Skin of body (tissue), 2 donors: Measurements from ENCODE around the gene CHTF18. TPM values are rescaled to one million over a fixed set of nuclear protein-coding genes. Genes with fewer than 3 reads are reported as not detected.

Experiments used
- DNase-seq: peaks from one replicate; lab custom pipeline; 2025; lab: John Stamatoyannopoulos, UW
- total RNA-seq: library from RNA; depleted of rRNA; stranded (reverse); fragments of >200 nt; gene quantifications from one replicate; pipeline ENCODE4 v1.2.3, GENCODE V29; 2014

Gene CHTF18
- total RNA-seq, 1 donor from 2014 or later = 10.1 TPM

GRCh38 chr16:760065-760464, 28.4 kb upstream of the CHTF18 start:
- DNase-seq = no peak

DNA sequence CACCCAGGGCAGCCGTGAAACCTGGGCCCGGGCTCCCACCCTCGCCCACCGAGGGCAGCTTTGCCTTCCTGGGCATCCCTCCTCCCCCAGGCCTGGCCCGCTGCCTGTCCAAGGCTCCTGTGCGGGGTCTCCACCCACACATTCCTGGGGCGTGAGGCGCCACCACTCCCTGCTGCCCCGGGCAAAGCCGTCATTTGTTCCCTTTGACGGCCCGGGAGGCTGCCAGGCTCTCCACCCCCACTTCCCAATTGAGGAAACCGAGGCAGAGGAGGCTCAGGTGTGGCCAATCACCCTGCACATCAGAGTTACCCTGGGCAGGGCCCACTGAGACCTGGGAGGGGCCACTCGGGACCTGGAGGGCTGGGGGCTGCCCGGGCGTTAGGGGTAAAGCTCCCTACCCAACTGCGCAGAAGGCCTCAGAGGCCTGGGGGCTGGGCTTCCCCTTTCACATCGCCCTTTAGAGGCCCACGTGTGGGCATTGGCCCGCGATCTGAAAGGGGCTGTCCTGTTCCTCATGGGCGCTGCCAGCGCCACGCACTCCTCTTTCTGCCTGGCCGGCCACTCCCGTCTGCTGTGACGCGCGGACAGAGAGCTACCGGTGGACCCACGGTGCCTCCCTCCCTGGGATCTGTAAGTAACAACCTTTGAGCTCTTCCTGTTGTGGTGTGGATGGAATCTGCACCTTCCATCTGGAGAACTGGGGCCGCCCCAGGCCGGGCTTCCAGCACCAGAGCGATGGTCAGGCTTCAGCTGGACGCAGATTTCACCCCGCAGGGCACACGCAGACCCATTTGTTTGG, 27.7 kb upstream of the CHTF18 start, which contains the start of gene MSLN:
TSS of gene MSLN (plus strand) at position 190 of the 799 bp plus-strand sequence. CDS start 1,947 bp downstream, outside the sequence.
- no peak for DNase-seq

- DNase-seq = no peak
These were observed 26.6 kb upstream of the CHTF18 start for GRCh38 chr16:761625-762513.

- DNase-seq = no peak
These were observed 25.7 kb upstream of the CHTF18 start for GRCh38 chr16:762595-763268.

- no peak for DNase-seq
These were observed 24.8 kb upstream of the CHTF18 start for GRCh38 chr16:763369-764183.

GRCh38 chr16:764184-764750, 24.2 kb upstream of the CHTF18 start:
- DNase-seq = no peak

DNA sequence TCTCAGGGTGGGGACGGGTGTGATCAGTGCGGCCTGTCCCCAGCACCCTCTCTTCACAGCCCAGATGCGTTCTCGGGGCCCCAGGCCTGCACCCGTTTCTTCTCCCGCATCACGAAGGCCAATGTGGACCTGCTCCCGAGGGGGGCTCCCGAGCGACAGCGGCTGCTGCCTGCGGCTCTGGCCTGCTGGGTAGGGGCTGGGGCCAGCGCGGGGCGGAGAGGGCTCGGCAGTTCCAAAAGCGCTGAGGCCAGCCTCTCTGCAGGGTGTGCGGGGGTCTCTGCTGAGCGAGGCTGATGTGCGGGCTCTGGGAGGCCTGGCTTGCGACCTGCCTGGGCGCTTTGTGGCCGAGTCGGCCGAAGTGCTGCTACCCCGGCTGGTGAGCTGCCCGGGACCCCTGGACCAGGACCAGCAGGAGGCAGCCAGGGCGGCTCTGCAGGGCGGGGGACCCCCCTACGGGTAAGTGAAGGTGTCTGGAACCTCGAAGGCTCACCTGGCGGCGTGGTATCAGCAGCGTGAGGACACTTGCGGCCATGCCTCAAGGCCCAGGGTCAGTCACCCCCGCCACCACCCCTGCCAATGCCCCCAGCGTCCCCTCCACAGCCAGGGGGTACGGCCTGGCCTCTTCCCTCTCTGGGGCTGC, 23.5 kb upstream of the CHTF18 start:
- no peak for DNase-seq

GRCh38 chr16:765488-765865, 22.9 kb upstream of the CHTF18 start:
- no peak for DNase-seq

DNA sequence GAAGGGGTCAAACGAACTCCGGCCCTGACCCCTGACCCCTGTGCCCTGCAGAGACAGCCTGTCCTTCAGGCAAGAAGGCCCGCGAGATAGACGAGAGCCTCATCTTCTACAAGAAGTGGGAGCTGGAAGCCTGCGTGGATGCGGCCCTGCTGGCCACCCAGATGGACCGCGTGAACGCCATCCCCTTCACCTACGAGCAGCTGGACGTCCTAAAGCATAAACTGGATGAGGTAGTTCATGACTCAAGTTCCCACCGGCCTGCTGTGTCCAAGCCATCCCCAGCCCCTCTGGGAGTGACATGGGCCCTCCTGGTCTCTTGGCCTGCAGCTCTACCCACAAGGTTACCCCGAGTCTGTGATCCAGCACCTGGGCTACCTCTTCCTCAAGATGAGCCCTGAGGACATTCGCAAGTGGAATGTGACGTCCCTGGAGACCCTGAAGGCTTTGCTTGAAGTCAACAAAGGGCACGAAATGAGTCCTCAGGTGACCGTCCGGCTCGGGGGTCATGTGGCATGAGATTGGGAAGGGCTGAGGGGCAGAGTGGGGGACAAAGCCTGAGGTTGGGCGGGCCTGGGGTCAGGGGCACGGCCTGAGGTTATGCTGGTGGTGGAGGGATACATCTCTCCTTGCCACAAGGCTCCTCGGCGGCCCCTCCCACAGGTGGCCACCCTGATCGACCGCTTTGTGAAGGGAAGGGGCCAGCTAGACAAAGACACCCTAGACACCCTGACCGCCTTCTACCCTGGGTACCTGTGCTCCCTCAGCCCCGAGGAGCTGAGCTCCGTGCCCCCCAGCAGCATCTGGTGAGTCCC, 22.2 kb upstream of the CHTF18 start:
- DNase-seq = no peak

DNA sequence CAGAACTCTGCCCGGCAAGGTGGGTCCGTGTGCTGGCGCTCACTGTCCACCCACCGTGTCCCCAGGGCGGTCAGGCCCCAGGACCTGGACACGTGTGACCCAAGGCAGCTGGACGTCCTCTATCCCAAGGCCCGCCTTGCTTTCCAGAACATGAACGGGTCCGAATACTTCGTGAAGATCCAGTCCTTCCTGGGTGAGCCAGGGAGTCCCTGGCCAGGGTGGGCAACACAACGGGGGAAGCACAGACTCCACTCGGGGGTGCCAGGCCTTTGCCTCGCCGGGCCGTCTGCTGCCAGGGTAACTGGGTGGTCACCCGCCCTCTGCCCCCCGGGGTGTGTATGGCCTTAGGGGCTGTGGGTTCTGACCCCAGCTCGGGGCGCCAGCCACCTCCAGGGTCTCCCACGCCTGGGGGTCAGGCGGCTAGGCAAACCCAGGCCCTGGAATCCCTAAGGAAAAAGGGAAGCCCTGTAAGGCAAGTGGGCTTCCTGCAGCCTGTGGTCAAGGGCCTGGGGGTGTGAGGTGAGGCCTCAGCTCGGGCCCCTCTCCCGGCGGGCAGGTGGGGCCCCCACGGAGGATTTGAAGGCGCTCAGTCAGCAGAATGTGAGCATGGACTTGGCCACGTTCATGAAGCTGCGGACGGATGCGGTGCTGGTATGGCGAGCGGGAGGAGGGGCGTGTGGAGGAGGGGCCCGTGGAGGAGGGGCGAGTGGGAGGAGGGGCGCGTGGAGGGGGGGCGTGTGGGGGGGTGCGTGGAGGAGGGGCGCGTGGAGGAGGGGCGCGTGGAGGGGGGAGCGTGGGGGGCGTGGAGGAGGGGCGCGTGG, 21.4 kb upstream of the CHTF18 start:
- no peak for DNase-seq

DNA sequence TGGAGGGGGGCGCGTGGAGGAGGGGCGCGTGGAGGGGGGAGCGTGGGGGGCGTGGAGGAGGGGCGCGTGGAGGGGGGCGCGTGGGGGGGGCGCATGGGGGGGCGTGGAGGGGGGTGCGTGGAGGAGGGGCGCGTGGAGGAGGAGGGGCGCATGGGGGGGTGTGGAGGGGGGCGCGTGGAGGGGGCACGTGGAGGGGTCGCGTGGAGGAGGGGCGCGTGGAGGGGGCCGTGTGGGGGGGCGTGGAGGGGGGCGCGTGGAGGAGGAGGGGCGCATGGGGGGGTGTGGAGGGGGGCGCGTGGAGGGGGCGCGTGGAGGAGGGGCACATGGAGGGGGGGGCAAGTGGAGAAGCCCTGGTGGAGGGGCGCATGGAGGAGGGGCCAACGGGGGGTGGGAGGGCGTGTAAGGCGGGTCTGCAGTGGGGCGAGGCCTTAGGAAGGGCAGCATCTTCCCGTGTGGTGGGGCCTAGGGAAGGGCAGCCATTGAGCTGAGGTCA, 20.6 kb upstream of the CHTF18 start:
- no peak for DNase-seq

DNA sequence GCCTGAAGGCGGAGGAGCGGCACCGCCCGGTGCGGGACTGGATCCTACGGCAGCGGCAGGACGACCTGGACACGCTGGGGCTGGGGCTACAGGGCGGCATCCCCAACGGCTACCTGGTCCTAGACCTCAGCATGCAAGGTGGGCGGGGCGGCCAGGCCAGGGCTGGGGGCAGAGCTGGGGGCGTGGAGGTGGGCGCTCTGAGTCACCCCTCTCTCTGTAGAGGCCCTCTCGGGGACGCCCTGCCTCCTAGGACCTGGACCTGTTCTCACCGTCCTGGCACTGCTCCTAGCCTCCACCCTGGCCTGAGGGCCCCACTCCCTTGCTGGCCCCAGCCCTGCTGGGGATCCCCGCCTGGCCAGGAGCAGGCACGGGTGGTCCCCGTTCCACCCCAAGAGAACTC, 20.0 kb upstream of the CHTF18 start:
- DNase-seq = no peak

- DNase-seq = no peak
These were observed 19.1 kb upstream of the CHTF18 start for GRCh38 chr16:769184-769784.

DNA sequence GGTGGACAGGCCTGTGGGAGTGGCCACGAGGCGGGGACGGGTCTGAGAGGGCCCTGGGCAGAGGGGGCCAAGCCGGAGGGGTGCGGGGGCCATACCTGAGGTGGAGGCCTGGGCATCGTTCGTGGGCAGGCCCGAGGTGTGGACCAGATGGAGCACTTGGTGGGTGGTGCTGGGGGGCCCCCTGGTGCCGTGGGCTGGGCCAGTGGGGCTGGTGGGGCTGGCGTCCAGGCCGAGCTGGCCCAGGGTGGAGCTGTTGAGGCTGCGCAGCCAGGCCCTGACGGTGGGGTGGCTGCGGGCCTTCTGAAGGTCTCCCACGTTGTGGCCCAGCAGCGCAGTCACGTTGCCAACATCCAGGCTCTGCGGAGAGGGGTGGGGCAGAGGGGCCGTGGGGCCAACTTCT, 18.5 kb upstream of the CHTF18 start:
- DNase-seq = no peak

DNA sequence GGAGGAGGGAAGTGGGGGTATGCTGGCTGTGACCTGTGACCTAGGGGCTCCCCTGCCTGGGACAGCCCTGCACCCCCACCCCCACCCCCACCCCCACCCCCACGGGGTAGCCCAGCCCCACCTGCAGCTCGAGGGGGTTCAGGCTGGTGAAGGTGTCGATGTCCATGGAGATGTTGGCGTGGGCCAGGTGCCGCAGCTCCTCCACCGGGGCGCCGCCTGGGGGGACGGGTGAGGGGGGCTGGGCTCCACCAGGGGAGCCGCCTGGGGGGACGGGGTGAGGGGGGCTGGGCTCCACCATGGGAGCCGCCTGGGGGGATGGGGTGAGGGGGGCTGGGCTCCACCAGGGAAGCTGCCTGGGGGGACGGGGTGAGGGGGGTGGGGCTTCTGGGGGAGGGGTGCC, 18.0 kb upstream of the CHTF18 start:
- no peak for DNase-seq

- no peak for DNase-seq
These were observed 15.5 kb upstream of the CHTF18 start for GRCh38 chr16:772959-773358.

- DNase-seq = no peak
These were observed 14.1 kb upstream of the CHTF18 start for GRCh38 chr16:774086-775001.
